ENCODE measurements around the gene C19orf53. TPM values are rescaled to one million over a fixed set of nuclear protein-coding genes. Genes with fewer than 3 reads are reported as not detected.
"Not testable (repeated sequence)": the region's sequence is repeated elsewhere in the genome, so short reads cannot be mapped to it uniquely, and the experiment has no call there.

Gene C19orf53
- total RNA-seq, 1 experiment from 2014 or later, result 167 TPM

DNA sequence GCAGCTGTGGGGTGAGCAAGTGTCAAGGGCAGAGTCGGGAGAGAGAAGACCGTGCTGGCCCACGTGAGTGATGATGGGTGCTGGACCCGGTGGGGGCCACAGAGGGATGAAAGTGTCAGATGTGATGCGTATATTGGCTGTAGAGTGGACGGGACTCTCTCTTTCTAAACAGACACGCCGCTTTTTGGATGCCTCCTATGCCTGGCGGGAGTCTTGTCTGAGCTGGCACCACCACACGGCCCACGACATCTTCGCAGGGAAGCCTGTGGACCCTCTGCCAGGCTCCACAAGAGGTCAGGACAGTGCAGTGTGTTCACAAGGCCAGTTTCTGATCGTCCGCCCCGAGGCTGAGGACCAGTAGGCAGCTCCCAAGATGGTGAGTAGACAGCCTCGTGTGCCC, 22.8 kb upstream of the C19orf53 start:
- Histone ChIP-seq H3K4me1 (replicated peaks) (peaks cover 6% of the 10 kb centered on the region), H3K9me3 (replicated peaks) (no peaks in the 10 kb centered on the region; the same call in 1 of the 2 replicates), H3K27ac (no peak overlapping the region), H3K27me3 (replicated peaks) (no peaks in the 10 kb centered on the region), H3K4me3 (no peak overlapping the region), H3K36me3 (peaks cover 63% of the 10 kb centered on the region)
- no peak for DNase-seq (ENCODE audit: low read depth in 1 of 2, low spot score in 2 of 2)

- H3K36me3 ChIP-seq, result peaks cover 84% of the 10 kb centered on the region
- DNase-seq (ENCODE audit: low read depth in 1 of 2, low spot score in 2 of 2); H3K27me3 ChIP-seq (replicated peaks); H3K9me3 ChIP-seq (replicated peaks); H3K27ac ChIP-seq; H3K4me3 ChIP-seq; H3K4me1 ChIP-seq (replicated peaks): not testable (repeated sequence)
These were observed 20.6 kb upstream of the C19orf53 start for GRCh38 chr19:13753622-13754021.

DNA sequence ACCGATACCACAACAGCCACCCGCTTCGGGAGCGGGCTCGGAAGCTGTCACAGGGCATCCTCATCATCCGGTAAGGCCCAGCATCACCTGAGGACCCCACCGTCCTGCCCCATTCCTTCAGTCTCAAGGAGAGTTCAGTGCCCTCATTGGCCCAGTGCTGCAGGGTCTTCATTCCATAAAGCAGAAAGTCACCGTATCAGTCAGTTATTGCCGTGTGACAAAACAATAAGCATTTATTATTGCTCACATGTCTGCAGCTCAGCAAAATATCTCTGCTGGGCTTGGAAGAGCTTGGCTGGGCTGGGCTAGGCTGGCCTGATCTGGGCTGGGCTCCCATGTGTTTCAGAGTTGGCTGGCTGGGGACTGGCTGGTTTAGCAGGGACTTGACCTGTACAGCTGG, 18.0 kb upstream of the C19orf53 start:
- H3K9me3 ChIP-seq (replicated peaks), result no peaks in the 10 kb centered on the region
- no peak overlapping the region for H3K27ac ChIP-seq
- no peaks in the 10 kb centered on the region for H3K4me1 ChIP-seq (replicated peaks)
- DNase-seq (ENCODE audit: low read depth in 1 of 2, low spot score in 2 of 2), result no peak
- H3K27me3 ChIP-seq (replicated peaks), result no peaks in the 10 kb centered on the region
- peaks cover 93% of the 10 kb centered on the region for H3K36me3 ChIP-seq
- H3K4me3 ChIP-seq, result no peak overlapping the region

DNA sequence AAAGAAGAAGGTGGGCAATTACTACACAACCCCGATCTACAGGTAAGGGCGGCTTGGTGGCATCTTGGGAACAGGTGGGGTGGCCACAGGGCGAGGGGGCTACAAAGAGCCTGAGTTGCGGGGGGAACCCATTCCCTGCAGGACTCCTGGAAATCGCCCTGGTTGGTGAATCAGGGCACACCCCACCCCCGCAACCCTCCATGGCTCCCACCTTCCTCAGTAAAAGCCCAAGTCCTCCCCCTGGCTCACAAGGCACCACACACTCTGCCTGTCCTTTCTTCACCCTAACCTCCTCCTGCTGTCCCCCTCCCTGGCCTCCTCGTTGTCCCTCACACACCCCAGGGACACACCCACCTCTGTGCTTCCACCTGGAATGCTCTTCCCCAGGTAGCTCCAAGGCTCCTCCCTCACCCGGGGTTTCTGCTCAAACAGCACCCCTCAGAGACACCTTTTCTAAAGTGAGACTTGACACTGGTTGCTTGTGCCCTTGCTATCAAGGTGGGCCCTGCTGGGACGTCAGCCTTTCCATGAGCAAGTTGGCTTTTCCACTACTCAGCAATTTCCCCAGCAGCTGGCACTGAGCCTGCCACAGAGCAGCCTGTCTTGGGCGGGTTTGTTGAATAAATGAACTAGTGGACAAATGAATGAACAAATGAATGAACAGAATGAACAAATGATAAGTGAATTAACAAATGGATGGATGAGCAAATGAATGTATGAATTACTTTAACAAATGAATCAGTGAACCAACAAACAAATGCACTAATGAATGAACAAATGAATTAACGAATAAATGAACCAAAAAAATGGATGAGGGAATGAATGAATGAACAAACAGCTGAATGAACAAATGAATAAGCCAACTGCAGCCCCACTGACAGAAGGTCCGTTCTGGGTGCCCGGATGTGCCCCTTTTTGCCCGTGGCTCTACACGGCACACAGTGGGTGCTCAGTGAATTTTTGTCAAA, 16.2 kb upstream of the C19orf53 start:
- no peak overlapping the region for H3K27ac ChIP-seq
- H3K4me1 ChIP-seq (replicated peaks), result no peaks in the 10 kb centered on the region
- no peaks in the 10 kb centered on the region for H3K27me3 ChIP-seq (replicated peaks)
- peaks cover 95% of the 10 kb centered on the region for H3K36me3 ChIP-seq
- DNase-seq (ENCODE audit: low read depth in 1 of 2, low spot score in 2 of 2), result no peak
- no peaks in the 10 kb centered on the region for H3K9me3 ChIP-seq (replicated peaks)
- H3K4me3 ChIP-seq, result no peak overlapping the region

DNA sequence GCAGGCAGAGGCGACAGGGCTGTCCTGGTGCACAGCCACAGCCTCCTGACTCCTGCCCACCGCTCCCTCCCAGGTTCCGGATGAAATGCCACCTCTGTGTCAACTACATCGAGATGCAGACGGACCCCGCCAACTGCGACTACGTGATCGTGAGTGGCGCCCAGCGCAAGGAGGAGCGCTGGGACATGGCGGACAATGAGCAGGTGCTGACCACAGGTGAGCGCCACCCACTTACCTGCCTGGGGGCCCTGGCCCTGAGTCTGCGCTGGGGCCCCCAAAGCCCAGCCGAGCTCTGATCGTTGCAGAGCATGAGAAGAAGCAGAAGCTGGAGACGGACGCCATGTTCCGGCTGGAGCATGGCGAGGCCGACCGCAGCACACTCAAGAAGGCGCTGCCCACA, 15.5 kb upstream of the C19orf53 start:
- H3K4me3 ChIP-seq, result no peak overlapping the region
- H3K36me3 ChIP-seq, result peaks cover 94% of the 10 kb centered on the region
- DNase-seq (ENCODE audit: low read depth in 1 of 2, low spot score in 2 of 2), result no peak
- no peaks in the 10 kb centered on the region; the same call in 1 of the 2 replicates for H3K9me3 ChIP-seq (replicated peaks)
- H3K27me3 ChIP-seq (replicated peaks), result no peaks in the 10 kb centered on the region
- H3K4me1 ChIP-seq (replicated peaks), result peaks cover 1% of the 10 kb centered on the region; the same call in 1 of the 2 replicates
- H3K27ac ChIP-seq, result no peak overlapping the region

GRCh38 chr19:13761423-13761822, 12.8 kb upstream of the C19orf53 start:
- no peaks in the 10 kb centered on the region; the same call in 1 of the 2 replicates for H3K9me3 ChIP-seq (replicated peaks)
- no peak overlapping the region for H3K27ac ChIP-seq
- H3K36me3 ChIP-seq, result peaks cover 81% of the 10 kb centered on the region
- DNase-seq (ENCODE audit: low read depth in 1 of 2, low spot score in 2 of 2), result no peak
- no peak overlapping the region for H3K4me3 ChIP-seq
- H3K4me1 ChIP-seq (replicated peaks), result peaks cover 16% of the 10 kb centered on the region
- no peaks in the 10 kb centered on the region for H3K27me3 ChIP-seq (replicated peaks)

- Histone ChIP-seq H3K9me3 (replicated peaks) (no peaks in the 10 kb centered on the region; the same call in 1 of the 2 replicates), H3K27me3 (replicated peaks) (no peaks in the 10 kb centered on the region), H3K27ac (no peak overlapping the region), H3K4me1 (replicated peaks) (peaks cover 16% of the 10 kb centered on the region), H3K4me3 (no peak overlapping the region), H3K36me3 (peaks cover 71% of the 10 kb centered on the region)
- no peak for DNase-seq (ENCODE audit: low read depth in 1 of 2, low spot score in 2 of 2)
These were observed 11.5 kb upstream of the C19orf53 start for GRCh38 chr19:13762635-13763235.

GRCh38 chr19:13763265-13763664, 11.0 kb upstream of the C19orf53 start:
- Histone ChIP-seq H3K27me3 (replicated peaks) (no peaks in the 10 kb centered on the region), H3K4me1 (replicated peaks) (peaks cover 16% of the 10 kb centered on the region), H3K9me3 (replicated peaks) (no peaks in the 10 kb centered on the region; the same call in 1 of the 2 replicates), H3K27ac (no peak overlapping the region), H3K36me3 (peaks cover 70% of the 10 kb centered on the region), H3K4me3 (no peak overlapping the region)
- no peak for DNase-seq (ENCODE audit: low read depth in 1 of 2, low spot score in 2 of 2)

DNA sequence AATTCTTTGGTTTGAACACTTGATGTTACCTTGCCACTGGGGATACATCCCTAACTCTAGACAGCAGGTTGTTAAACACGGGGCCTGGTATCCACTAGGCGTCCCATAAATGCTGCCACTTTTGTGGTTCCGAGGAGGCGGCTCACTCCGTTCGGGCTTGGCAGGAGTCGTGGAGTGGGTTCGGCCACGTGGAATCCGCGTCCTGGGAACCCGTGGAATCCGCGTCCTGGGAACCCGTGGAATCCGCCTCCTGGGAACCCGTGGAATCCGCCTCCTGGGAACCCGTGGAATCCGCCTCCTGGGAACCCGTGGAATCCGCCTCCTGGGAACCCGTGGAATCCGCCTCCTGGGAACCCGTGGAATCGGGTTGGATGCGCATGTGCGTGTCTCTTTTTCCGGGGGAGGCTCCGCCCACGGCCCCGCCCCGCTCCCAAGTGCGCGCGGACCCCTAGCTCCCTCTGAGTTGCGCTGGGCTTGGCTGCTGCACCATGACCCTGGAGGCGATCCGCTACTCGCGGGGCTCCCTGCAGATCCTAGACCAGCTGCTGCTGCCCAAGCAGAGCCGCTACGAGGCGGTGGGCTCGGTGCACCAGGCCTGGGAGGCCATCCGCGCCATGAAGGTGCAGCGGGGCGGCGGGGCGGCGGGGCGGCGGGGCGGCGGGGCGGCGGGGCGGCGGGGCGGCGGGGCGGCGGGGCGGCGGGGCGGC, 10.0 kb upstream of the C19orf53 start, which contains the start of gene MRI1:
Gene MRI1 (plus strand): TSS at position 422 of the 707 bp plus-strand sequence. CDS start 67 bp downstream, at position 489.
- H3K27me3 ChIP-seq (replicated peaks), result no peaks in the 10 kb centered on the region
- peaks cover 70% of the 10 kb centered on the region for H3K36me3 ChIP-seq
- H3K4me3 ChIP-seq, result peak within 1 kb of the TSS; percentile 73
- no peak within 1 kb of the TSS for H3K27ac ChIP-seq
- peaks cover 16% of the 10 kb centered on the region for H3K4me1 ChIP-seq (replicated peaks)
- DNase-seq (ENCODE audit: low read depth in 1 of 2, low spot score in 2 of 2), result peak; percentile 52 to 79
- no peaks in the 10 kb centered on the region; the same call in 1 of the 2 replicates for H3K9me3 ChIP-seq (replicated peaks)

- peak overlapping the region; percentile 73 for H3K4me3 ChIP-seq
- peaks cover 16% of the 10 kb centered on the region for H3K4me1 ChIP-seq (replicated peaks)
- H3K36me3 ChIP-seq, result peaks cover 70% of the 10 kb centered on the region
- DNase-seq (ENCODE audit: low read depth in 1 of 2, low spot score in 2 of 2), result no peak
- no peaks in the 10 kb centered on the region for H3K27me3 ChIP-seq (replicated peaks)
- H3K9me3 ChIP-seq (replicated peaks), result no peaks in the 10 kb centered on the region; the same call in 1 of the 2 replicates
- H3K27ac ChIP-seq, result no peak overlapping the region
These were observed 9.3 kb upstream of the C19orf53 start for GRCh38 chr19:13764821-13765394.

DNA sequence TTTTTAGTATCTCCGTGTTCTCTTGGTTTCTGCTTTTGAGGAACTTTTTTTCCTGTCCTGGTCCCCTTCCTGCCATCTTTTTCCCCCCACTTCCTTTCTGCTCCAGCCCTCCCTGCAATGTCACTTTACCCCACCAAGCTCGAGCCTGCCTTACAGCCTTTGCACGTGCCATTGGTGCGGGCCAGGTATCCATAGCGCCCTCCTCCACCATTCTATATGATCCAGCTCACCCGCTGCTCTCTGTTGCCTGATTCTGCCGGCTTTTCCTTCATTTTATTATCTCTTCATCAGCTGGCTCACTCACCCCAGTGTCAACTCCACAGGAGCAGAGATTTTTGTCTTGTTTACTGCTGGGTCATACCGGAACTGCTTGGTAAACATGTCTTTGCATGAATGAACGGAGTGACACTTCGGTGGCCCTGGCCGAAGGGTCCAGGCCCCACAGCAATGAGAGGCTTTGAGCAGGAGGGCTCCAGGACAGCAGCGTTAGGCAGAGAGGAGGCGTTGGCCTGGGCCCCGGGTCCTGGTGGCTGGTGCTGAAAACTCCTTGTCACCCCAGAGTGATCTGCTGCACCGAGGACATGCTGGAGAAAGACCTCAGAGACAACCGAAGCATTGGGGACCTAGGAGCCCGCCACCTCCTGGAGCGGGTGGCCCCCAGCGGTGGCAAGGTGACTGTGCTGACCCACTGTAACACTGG, 8.7 kb upstream of the C19orf53 start:
- H3K4me1 ChIP-seq (replicated peaks), result peaks cover 16% of the 10 kb centered on the region
- peak overlapping the region; percentile 73 for H3K4me3 ChIP-seq
- peaks cover 70% of the 10 kb centered on the region for H3K36me3 ChIP-seq
- no peaks in the 10 kb centered on the region for H3K27me3 ChIP-seq (replicated peaks)
- no peak for DNase-seq (ENCODE audit: low read depth in 1 of 2, low spot score in 2 of 2)
- H3K9me3 ChIP-seq (replicated peaks), result no peaks in the 10 kb centered on the region; the same call in 1 of the 2 replicates
- H3K27ac ChIP-seq, result no peak overlapping the region

DNA sequence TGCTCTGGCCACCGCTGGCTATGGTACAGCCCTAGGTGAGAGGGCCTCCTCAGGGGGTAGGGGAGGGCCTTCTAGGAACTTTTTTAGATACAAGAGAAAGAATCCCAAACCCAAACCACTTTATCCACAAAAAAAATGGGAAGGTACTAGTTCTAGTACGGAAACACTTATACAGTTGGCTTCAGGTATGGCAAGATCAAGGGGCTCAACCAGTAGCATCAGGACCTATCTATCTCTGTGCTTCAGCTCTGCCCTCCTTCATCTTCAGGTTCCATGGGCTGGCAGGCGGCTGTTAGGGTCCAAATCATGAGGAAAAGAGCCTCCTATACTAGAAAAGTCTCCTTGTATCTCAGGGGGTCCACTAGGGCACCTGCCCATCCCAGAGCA, 8.2 kb upstream of the C19orf53 start:
- H3K36me3 ChIP-seq, result peaks cover 70% of the 10 kb centered on the region
- H3K4me1 ChIP-seq (replicated peaks), result peaks cover 16% of the 10 kb centered on the region
- no peak overlapping the region for H3K27ac ChIP-seq
- DNase-seq (ENCODE audit: low read depth in 1 of 2, low spot score in 2 of 2), result no peak
- H3K4me3 ChIP-seq, result no peak overlapping the region
- no peaks in the 10 kb centered on the region; the same call in 1 of the 2 replicates for H3K9me3 ChIP-seq (replicated peaks)
- no peaks in the 10 kb centered on the region for H3K27me3 ChIP-seq (replicated peaks)

- H3K4me3 ChIP-seq, result no peak overlapping the region
- no peaks in the 10 kb centered on the region for H3K27me3 ChIP-seq (replicated peaks)
- H3K27ac ChIP-seq, result no peak overlapping the region
- peaks cover 16% of the 10 kb centered on the region for H3K4me1 ChIP-seq (replicated peaks)
- no peaks in the 10 kb centered on the region; the same call in 1 of the 2 replicates for H3K9me3 ChIP-seq (replicated peaks)
- peaks cover 57% of the 10 kb centered on the region for H3K36me3 ChIP-seq
- no peak for DNase-seq (ENCODE audit: low read depth in 1 of 2, low spot score in 2 of 2)
These were observed 5.7 kb upstream of the C19orf53 start for GRCh38 chr19:13768510-13768909.

All from SJSA1 (cell line).